CD4-positive, alpha-beta T cell treated with Interleukin-12 subunit alpha and Interleukin-12 subunit beta, for 1 hour (primary cell): ENCODE results near the gene PCBP4.

ENCODE experiments used
- DNase-seq: peaks from one replicate; pipeline ENCODE4 v3.0.0-alpha.2; 2020

Gene PCBP4

DNA sequence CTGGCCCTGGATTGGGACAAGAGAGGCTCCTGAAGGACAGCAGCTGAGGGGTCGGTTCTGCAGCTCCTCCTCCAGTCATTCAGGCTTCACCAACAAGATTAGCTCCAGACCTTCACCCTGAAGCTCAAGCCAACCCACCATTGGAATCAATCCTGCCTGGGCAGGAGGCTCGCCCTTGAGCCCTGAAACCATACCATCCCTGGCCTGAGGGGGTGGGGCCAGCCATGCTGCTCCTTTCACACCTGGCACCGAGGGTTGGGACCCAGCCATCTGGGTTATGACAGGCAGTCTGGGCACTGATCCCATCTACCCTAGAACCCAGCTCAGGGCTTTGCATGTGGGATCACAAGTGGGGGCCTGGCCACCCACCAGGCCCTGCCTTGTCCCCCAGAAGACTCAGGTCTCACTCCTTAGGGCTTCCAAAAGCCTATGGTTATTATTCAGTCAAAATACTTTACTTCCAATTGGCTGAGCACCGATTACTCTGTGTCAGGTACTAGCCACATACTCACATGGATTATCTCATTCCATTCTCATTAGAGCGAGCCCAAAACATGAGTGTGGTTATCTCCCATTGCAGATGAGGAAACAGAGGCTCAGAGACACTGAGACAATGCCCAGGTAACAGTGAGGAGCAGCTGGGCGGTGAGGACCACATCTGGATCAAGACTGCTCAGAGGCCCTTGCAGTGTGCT, 3.5 kb upstream of the PCBP4 start:
- DNase-seq = no peak

DNA sequence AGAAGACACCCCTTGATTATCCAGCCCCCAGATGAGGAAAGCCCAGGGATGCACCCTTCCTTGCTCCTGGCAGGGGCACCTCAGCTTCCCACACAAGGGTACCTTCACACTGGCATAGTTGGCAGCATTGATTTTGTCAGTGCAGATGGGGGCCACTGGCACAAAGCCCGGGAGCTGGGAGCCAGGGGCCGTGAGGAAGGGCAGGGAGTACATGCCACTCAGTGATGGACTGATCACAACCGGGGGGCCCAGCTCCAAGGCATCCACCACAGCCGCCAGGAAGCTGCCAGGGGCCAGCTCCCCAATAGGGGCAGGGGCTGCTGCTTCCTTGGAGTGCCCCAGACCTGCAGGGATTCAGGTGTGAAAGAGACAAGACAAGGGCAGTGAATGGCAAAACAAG, 2.6 kb upstream of the PCBP4 start:
- no peak for DNase-seq

DNA sequence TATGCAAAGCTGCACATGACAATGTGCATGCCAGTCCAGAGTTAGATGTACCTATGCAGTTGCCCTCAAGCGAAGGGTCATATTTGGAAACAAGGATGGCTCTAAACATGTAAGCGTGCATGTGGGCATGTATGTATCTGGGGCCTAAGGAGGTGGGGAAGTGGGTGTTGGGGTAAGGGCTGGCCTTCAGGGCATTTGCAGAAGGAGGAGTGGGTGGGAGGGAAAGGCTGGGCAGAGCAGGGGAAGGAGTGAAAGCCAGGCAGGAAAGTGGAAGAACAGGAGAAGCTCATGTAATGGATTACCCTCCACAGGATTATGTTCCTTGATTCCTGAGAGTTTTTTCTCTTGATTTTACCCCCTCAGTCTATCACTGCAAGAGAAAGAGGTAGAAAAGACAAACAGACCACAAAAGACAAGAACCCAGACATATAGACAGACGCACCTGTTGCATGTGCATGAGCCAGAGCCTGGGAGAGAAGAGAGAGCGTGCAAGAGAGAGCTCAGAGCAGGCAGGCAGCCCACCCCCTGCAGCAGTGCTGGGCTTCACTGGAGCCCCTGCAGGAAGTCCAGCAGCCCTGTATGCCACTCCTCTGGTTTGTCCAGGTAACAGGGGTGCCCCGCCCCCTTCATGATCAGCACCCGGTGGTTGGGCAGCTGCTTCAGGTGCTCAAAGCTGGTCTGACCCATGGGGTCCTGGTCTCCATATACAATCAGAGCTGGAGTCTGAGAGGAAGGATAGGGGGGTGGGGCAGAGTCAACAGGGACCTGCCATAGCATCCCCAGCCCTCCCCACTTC, 1.8 kb upstream of the PCBP4 start:
- DNase-seq = no peak

DNA sequence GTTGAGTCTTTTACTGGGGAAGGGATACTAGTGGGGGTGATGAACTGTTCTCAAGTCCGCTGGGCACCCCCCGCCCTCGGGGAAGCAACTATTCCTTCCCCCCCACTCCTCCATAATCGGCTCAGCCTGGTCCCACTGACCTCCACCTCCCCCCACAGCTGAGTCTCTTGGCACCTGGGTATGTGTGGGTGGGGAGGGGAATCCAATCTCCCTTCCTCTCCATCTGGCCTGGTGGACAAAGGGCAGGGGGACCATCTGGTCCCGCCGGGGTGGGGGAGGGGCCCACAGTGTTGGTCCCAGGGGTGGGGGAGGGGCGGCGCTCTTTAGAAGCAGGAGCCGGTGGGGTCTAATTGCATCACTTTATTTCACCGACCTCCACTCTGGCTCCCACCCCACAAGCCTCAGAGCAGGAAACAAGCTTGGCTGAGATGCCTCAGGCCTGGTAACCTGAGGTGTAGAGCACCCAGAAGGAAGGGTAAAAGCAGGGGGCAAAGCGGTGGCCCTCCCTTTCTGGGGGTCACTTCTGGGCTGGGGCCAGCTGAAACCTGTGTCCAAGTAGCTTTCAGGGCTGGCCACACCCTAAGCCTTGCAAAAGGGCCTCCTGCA, 1.0 kb upstream of the PCBP4 start:
- DNase-seq = no peak

DNA sequence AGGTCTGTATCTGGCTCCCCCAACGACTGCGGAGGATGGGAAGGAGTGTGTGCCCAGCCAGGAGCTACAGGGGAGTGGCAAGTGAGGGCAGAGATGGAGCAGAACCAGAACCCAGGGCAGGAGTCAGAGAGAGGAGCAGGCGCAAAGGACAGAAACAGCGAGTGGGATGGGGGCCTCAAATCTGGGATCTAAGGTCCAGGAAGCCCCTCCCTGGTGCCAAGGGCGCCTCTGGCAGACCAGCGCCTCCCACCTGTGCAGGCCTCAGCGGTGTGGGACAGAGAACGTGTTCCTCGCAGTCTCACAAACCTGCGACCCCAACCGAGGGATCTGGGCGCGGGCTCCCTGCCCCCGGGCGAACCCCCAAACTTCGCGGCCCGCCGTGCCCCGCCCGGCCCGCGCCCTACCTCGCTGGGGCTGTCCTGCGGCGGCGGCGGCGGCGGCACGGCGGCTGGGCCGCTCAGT, 301 bp downstream of the PCBP4 start:
- no peak for DNase-seq

DNA sequence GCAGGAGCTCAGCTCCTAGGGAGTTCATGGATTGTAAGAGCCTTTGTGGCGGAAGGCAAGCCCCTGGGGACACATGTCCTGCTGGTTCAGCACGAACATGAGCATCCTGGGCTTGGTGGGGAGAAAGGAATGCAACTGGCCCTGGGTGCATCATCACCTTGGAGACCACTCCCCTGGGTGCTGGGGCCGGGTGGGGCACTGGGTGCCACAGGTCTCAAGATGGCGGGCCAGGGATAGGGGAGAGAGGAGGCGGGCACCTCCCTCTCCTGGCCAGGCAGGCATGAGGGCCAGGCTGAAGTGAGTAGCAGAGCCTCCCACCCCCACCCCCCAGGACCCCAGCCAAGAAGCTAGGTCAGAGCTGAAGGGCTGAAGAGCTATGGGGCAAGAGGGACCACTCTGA, 768 bp downstream of the PCBP4 start:
- DNase-seq = no peak

DNA sequence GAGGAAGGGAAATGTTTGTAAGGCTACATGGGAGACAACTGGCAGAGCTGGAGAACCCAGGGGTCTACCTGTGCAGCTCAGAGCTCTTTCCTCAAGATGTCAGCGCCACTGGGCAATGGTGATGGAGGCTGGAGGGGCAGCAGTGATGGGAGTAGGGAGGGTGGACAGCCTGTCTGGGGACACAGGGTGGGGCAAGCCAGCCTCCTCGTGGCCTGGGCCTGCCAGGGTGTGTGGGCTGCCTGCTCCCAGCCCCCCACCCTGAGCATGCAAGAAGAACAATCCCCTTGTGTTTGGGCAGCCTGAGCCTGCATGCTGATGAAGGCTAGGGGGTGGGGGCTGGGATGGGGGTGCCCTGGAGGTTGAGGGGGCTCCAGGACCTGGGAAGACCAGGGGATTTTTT, 1.2 kb downstream of the PCBP4 start:
- no peak for DNase-seq

DNA sequence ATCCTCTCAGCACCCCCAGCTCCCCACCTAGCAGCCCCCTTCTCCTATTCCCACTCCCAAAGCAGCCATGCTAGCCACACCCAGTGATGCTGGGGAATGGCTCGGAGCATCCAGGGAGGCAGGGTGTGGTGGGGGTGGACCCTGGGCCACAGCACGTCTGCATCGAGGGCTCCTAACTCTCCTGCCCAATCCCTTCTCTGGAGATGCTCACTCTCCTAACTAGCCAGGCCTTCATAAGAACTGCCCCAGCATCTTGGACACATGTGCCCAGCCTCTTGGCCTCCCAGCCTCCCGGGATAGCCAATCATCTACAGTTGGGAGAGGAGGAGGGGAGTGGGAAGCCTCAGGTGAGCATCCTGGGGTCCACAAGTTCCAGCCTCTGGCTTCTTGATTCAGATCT, 2.7 kb downstream of the PCBP4 start:
- no peak for DNase-seq

DNA sequence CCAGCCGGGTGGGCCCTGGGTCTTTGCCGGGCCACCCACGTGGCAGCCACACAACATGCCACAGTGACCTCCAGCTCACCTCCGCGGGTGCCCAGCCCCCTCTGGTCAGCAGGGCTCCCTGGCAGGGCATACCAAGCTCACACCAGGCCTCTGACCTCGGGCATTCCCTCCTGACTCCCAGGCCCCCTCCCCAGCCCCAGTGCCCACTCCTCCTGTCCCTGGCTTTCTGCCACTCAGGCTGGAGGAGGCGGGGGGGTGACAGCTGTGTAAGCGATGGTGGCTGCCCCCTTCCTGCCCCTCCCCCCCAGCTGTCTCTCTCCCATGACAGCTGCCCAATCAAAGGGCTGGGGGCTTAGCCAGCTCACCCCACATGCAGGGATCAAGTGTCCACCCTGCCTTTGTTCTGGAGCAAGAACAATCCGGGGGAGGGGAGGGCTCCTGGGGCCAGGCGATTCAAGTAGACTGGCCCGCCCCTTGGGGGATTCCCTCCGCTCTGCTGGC, 3.3 kb downstream of the PCBP4 start:
- DNase-seq = no peak

DNA sequence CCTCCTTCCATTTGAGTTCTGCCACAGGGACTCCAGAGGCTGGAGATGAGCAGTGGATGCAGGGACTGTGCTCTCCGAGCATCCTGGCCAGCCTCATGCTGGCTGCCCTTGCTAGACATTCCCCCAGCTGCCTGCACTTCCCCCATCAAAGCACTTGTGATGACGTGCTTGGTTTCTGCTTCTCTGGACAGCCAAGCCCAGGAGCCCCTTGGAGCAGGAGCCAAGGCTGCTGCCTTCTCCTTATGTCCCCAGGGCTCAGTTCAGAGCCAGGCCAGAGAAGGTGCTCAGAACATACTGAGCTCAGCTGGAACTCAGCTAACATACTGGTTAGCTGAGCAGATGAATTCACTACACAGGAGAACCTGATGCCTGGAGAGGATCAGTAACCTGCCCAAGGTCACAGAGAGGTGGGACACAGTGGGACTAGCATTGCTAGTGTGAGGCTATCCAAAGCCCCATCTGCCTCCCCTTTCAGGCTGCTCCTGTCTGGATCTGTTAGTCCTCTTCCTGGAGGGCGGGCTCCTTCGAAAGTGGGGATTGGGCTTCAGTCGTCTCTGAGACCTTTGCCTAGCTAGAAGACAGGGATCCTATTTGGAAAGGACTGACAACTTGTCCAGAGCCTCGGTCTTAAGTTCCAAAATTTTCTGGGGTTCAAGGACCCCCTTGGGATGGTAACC, 4.3 kb downstream of the PCBP4 start:
- DNase-seq = no peak

DNA sequence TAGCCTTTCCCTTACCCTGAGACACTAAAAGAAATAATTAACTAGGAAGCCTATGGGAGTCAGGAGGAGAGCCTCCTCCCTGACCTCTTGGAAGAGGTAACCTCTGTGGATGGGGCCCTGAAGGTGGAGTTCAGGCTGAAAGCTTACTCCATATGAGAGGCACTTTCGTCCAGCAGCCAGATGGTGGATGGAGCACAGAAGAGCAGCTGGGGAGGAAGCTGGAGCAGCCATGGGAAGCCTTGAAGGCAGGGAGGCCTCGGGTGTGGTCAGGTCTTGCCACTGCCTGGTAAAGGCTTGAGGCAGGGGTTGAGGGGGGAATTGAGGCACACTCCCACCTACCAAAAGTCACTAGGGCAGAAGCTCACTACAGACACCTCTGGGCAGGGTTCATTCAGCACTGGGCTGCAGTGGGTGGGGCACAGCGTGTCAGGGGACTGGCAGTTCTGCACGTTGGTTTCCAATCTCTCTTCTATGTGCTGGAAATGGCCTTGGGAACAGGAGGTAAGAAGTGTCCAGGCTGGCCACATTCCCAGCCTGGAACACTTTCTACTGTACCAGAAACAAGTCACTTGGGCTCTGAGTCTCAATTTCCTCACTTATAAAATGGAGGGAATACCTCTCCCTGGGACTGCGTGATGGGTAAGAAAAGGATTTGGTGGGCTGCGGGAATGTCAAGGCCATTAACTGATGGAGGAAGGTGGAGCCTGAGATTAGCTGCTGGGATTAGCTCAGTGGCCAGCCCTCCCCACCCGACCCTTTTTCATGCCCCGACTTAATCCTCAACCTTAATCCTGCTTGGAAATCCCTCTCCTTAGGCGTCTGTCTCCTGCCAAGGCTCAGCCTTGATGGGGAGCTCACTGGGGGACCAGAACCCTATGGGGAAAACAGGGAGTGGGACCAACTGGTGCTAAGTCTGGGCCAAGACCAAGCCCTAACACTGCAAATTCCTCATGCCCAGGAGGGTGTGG, 5.4 kb downstream of the PCBP4 start:
- no peak for DNase-seq

DNA sequence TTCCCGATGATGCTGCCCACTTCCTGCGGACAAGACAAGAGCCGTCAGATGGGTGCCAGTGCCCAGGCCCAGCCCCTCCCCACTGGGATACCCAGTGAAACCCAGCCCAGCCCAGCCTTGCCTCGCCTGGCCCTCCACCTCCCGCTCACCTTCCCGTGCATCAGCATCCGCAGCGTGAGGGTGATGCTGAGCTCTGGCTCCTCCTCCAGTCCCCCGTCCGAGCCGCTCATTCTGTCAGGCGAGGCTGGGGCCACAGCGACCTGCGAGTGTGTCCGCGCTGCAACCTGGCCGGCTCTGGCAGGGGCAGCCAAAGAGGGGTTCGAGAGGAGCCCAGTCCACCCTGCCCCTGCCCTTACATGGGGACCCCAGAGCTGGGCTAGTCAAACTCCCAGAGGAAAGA, 6.2 kb downstream of the PCBP4 start:
- DNase-seq = no peak

DNA sequence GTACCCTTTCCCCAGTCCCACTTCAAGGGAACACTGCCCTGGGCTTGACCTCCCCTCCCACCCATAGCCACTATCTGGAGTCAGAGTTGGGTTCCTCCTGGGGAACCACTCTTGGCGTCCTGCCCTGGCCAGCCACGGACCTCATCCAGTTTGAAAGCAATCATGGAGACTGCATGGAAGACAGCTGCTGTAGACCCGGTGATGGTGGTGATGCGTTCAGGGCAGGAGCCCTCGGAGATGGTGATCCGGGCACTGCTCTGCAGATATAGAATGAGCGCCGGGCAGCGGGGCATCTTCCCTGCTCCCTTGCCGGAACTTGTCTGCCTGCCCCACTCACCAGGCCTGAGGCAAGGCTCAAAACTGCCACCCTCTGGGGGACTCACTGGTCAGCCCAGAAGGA, 6.9 kb downstream of the PCBP4 start:
- no peak for DNase-seq

DNA sequence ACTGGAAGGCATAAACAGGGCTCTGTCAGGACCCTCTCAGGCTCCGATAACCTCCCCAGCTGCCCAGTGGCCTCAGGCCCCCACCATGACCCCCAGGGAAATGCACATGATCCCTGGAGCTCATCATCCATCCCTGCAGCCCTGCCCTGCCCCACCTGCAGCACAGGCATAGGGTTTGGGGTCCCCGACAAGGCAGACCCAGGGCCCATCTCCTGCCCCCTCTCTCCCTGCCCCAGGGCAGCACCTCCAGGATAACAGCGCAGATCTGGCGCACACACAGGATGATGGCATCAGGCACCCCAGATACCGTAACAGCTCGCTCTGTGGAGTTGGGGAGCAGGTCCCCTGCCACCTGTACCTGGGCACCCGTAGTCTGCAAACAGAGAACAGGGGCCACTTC, 7.6 kb downstream of the PCBP4 start:
- no peak for DNase-seq

DNA sequence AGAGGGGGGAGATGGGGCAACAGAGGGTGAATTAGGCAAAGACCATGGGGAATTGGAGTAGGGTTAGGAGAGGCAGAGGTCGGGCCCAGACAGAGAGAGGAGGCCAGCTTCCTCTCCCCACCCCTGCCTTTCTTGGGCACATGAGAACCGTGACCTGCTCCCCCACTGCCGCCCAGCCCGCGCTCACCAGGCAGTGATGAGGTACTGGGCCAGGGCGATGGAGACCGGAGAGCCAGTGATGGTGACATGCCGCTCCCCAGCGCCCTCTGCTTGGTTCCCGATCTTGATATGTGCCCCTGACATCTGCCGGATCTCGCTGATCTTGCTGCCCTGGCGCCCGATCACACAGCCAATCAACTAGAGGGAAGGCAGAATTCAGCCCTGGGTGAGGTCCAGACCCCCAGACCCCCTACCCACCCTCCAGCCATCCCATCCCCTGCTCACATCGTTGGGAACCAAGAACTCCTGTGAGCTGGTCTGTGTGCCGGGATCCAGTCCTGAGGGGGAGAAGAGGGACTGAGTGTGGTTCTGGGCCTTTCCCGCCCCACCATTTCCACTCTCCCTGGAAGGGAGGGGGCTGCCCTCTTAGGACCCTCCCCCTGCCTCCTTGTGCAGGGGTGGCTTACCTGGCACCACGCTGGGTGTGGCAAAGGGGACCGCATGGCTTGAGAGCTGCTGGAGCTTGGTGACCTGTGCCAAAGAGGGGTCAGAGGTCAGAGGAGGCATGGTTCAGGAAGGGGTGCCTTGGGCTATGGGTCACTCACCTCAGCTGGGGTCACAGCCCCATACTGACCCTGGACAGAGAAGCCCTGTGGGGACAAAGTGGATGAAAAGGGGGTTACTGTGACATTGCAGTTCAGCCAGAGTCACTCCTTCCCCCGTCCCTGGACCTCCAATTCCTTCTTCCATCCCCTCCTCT, 8.4 kb downstream of the PCBP4 start:
- no peak for DNase-seq

DNA sequence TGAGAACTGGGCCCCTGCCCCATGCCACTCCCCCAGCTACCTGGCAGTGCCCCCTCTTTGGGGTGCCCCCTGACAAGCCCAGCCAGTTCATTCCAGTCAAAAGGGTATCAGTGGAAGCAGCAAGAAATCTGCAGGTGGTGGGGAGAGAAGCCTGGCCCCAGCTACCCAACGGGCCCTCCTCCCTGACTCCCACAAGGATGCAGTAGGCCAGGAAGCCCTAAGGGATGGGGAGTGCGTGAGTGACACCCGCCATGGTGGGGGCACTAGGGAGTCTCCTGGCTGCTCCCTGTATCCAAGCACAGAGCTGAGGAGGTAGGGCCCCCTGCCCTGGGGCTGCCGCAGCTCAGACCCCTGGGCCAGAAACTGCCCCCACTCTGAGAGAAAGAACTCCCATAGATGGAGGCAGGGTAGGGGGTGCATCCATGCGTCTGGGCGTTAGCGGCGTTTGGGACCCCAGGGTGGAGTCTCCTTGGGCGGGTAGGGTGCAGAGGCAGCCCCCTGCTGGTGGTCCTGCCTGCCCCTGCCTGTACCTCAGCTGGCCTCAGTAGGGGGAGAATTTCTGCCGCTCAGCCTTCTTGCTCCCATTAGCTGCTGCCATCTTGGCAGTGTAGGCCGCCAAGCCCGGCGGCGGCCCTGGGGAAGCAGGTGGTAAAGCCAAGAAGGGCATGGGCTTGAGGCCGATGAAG, 9.6 kb downstream of the PCBP4 start:
- no peak for DNase-seq

DNA sequence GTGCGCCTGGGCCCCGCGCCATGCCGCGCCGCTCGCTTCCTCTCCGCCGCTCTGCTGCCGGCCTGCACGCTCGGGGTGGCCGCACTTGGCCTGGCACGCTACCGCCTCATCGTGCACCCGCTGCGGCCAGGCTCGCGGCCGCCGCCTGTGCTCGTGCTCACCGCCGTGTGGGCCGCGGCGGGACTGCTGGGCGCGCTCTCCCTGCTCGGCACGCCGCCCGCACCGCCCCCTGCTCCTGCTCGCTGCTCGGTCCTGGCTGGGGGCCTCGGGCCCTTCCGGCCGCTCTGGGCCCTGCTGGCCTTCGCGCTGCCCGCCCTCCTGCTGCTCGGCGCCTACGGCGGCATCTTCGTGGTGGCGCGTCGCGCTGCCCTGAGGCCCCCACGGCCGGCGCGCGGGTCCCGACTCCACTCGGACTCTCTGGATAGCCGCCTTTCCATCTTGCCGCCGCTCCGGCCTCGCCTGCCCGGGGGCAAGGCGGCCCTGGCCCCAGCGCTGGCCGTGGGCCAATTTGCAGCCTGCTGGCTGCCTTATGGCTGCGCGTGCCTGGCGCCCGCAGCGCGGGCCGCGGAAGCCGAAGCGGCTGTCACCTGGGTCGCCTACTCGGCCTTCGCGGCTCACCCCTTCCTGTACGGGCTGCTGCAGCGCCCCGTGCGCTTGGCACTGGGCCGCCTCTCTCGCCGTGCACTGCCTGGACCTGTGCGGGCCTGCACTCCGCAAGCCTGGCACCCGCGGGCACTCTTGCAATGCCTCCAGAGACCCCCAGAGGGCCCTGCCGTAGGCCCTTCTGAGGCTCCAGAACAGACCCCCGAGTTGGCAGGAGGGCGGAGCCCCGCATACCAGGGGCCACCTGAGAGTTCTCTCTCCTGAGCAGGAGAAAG, 11.1 kb downstream of the PCBP4 start:
- peak; percentile 38 for DNase-seq

DNA sequence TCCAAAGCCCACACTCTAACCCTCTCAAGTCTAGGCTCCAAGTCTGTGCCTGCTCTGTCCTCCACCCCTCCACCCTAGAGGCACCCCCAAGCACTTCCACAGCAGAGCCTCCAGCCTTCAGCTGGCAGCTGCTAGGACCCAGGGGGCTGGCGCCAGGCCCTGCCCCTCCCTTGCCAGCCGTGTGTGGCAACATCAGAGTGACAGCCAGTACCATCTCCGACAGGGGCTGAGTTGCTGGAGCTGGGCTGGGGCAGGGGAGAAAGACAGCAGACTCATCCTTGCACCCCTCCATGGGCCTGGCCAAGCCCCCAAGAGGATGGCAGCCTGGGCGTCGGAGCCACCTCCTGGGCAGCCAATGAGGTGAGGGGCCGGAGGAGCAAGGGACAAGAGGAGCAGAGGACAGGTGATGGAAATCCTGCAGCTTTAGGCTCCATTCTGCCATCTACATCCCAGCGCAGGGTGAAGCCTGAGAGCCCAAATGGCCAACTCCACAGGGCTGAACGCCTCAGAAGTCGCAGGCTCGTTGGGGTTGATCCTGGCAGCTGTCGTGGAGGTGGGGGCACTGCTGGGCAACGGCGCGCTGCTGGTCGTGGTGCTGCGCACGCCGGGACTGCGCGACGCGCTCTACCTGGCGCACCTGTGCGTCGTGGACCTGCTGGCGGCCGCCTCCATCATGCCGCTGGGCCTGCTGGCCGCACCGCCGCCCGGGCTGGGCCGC, 11.9 kb downstream of the PCBP4 start, which contains the start of gene GPR62:
Gene GPR62, plus strand, starts transcription at position 207 of the 718 bp plus-strand sequence. Its CDS starts 272 bp downstream, at position 479.
- DNase-seq = no peak
